NB4 (cell line): ENCODE data around the gene CHI3L2.

Source experiments
- POLR2A ChIP-seq: IDR thresholded peaks from 2 replicates; pipeline ENCODE4 v1.6.1; 2011; ENCODE audit warnings: mild to moderate bottlenecking; ENCODE audit not compliant: insufficient read length; ENCODE audit errors: extremely low read depth
- TF ChIP-seq, protein P1 (sequence below): IDR thresholded peaks from one replicate; pipeline ENCODE4 v1.5.1; 2012; ENCODE audit warnings: low read depth, low read length

- TF ChIP-seq, protein P1, sequence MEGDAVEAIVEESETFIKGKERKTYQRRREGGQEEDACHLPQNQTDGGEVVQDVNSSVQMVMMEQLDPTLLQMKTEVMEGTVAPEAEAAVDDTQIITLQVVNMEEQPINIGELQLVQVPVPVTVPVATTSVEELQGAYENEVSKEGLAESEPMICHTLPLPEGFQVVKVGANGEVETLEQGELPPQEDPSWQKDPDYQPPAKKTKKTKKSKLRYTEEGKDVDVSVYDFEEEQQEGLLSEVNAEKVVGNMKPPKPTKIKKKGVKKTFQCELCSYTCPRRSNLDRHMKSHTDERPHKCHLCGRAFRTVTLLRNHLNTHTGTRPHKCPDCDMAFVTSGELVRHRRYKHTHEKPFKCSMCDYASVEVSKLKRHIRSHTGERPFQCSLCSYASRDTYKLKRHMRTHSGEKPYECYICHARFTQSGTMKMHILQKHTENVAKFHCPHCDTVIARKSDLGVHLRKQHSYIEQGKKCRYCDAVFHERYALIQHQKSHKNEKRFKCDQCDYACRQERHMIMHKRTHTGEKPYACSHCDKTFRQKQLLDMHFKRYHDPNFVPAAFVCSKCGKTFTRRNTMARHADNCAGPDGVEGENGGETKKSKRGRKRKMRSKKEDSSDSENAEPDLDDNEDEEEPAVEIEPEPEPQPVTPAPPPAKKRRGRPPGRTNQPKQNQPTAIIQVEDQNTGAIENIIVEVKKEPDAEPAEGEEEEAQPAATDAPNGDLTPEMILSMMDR = no peak
- TF ChIP-seq POLR2A = no peak
These were observed 47.6 kb downstream of the CHI3L2 start for GRCh38 chr1:111275079-111275478.
